HG03342 (cell line): ENCODE data around the gene TRDN.
"Not testable (repeated sequence)": the region's sequence is repeated elsewhere in the genome, so short reads cannot be mapped to it uniquely, and the experiment has no call there.

Source experiments
- ATAC-seq: cut with Tn5 transposase; IDR thresholded peaks from one replicate; pipeline ENCODE4 v1.9.1; 2021; ENCODE audit warnings: mild to moderate bottlenecking, moderate library complexity; ENCODE audit not compliant: unreplicated experiment

Gene TRDN

DNA sequence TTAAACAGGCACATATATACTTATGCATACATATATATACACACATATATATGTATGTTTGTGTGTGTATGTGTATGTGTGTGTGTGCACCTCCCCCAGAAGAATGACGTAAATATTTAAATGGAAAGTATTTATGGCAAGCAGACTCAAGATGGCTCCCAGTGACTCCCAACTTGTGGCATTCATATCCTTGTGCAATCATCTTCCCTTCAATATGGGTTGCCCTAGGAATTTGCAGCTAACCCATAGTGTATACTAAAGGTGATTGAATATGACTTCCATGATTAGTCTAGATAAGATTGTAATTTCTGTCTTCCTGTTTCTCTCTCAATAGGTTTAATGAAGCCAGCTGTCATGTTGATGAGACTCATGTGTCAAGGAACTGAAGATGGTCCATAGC lies 127.6 kb downstream of the TRDN start:
- ATAC-seq = no peak

DNA sequence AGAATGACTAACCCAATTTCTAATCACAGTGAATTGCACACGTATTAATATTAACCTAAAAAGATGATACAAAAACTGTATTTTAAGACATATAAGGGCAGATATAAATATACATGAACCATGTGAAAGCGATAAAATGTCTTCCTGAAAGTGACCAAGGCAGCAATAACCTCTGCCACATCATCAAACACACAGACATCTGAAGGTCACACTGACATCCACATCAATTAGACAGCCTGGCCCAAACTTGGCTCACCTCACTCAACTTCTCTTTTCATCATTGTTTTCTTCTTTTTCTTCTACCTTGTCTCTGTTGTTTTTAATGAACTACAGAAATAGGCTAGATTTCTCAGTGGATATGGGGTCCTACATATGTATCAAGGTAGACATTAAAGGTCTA lies 128.5 kb downstream of the TRDN start:
- no peak for ATAC-seq

DNA sequence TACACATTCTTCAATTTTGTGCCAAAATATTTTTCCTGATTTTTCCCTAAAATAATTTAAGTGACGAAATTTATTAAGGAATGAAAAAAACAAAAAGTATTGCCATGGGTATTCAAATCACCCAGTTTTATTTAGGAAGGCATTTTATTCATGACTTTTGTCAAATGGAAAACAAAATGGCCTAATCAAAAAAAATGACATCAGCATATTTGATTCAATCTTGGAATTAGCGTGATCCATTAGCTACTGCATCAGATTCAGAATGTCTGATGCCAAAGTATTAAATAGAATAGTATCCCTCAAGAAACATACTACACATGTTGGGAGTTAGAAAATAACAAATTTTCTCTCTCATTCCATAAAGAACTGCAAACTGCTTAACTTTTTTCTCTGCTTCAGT lies 129.2 kb downstream of the TRDN start:
- no peak for ATAC-seq

DNA sequence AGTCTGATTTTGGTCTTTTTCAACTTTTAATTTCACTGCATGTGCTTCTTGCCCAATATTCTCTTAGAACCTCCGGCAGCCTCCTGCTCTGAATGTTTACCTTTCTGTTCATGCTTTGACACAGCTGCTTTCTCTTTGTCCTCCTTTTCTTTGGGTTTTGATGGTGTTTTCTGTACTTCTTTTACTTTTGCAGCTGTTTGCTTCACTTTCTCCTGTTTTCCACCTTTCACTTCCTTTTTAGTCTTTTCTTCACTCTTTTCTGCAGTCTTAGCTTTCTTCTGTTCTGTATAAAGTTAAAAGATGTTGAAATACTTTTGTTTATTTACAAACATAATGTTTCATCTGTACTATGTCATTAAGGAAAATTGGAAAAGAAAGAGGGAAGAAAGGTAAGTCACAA lies 133.1 kb downstream of the TRDN start:
- no peak for ATAC-seq

DNA sequence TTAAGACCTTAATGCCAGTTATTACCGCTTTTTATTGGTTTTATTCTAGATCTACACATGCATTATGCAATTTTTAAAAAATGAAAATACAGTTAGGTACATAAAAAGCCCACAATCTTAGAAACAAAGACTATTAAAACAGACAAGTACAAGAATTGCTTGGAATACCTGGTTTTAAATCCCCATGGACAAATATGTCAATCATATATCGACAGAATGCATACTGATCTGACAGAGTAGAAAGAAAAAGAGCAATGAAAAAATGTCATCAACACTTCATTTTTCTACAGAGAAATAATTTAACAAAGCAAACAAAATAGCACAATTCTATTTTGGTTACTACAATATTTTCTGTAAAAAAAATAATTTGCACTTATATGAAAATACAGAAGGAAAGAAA lies 139.7 kb downstream of the TRDN start:
- ATAC-seq = no peak

DNA sequence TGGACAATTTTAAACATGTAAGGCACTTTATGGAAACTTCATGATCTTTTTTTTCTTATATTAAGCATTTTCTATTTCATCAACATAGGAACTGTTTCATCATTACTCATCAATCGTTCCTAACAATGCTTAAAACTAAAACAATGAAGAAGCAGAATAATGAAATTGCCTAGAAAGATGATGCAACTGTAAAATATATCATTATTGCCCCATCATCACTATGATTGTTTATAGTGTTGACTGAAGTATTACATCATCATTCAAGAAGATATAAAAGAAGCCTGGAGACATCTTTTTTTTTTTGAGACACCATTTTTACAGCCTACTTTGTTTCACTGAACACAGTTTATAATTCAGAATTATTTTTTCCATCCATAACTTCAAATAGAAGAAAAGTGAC lies 147.2 kb downstream of the TRDN start:
- ATAC-seq = no peak

DNA sequence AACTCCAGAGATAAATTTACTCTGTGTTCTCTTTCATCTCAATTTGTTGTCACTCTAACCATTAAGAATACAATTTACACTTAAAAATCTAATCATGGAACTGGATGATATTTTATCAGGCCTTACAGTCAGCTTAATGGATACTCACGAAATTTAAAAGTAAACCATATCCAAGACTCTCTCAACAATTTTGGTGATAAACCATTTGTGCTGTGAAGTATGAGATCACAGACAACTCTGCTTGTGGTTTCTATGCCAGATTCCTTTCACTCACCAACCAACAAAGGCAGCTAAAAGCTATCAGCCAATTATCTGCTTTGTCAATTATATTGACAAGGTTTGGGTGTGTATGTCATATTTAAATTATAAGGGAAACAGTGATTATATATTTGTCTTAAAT lies 155.8 kb downstream of the TRDN start:
- no peak for ATAC-seq

DNA sequence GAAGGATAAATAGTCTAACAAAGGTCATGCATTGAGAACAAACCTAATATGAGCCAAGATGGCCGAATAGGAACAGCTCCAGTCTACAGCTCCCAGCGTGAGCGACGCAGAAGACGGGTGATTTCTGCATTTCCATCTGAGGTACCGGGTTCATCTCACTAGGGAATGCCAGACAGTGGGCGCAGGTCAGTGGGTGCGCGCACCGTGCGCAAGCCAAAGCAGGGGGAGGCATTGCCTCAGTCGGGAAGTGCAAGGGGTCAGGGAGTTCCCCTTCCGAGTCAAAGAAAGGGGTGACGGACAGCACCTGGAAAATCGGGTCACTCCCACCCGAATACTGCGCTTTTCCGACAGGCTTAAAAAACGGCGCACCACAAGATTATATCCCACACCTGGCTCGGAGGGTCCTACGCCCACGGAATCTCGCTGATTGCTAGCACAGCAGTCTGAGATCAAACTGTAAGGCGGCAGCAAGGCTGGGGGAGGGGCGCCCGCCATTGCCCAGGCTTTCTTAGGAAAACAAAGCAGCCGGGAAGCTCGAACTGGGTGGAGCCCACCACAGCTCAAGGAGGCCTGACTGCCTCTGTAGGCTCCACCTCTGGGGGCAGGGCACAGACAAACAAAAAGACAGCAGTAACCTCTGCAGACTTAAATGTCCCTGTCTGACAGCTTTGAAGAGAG lies 164.6 kb downstream of the TRDN start:
- not testable (repeated sequence) for ATAC-seq

DNA sequence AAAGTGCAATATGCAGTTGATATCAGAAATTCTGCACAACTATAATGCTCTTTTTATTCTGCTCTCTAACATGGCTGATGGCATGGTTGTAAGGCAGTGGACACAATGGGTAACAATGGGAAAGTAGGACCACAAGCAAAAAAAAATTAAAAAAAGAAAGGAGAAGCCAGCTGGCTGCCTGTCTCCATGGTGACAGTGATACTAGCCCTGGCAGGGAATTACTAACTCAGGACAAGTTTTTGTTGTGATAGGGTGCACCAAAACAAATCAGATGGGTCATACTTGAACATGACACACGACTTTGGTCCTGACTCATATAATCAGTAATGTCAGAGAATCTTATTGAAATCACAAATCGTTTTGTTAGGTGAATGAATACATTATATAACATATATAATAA lies 169.4 kb downstream of the TRDN start:
- no peak for ATAC-seq

DNA sequence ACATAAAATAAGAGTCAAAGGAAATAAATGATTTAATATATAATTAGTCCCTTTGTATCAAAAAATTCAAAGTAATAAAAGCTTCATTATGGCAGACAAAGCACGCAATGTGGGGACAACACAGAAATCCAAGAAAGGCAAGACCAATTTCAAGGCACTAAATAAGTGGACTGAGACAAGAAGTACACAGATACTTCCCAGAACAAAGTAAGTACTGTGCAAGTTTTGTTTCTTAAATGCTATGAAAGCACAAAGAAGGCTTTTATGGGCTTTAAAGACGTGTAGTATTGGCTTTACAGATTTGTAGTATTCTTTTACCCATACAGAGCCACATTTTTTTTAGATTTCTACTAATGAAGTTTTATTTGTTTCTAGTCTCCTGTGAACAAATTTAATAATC lies 174.6 kb downstream of the TRDN start:
- ATAC-seq = no peak

DNA sequence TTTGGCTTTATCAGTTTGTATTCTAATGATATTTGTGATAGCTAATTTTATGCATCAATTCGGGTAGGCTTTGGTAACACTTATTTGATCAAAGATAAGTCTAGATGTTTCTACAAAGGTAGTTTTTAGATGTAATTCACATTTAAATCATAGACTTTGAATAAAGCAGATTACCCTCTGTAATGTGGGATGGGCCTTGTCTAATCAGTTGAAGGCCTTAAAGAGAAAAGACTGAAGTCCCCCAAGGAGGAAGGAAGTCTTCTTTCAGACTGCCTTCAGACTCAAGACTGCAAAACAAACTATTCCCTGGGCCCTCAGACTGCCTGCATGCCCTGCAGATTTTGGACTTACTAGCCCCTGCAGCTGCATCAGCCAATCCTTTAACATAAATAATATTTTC lies 178.5 kb downstream of the TRDN start:
- no peak for ATAC-seq

DNA sequence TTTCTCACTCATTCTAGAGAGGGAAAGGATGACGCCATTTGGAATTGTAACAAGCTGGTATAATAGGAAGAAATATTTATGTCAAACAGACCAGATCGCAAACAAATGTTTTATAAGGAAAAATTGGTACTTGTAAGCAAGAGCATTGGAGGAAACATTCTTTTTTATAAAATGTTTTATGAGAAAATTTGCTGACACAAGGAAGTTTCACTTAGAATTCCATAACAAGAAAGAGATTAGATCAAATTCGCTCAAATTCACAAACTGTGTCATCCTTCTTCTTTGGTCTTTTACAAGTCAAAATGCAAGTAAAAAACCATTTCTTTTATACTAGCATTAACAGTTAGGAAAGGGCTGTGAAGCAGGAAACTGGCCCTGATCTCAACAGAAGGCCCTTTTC lies 179.9 kb downstream of the TRDN start:
- no peak for ATAC-seq

DNA sequence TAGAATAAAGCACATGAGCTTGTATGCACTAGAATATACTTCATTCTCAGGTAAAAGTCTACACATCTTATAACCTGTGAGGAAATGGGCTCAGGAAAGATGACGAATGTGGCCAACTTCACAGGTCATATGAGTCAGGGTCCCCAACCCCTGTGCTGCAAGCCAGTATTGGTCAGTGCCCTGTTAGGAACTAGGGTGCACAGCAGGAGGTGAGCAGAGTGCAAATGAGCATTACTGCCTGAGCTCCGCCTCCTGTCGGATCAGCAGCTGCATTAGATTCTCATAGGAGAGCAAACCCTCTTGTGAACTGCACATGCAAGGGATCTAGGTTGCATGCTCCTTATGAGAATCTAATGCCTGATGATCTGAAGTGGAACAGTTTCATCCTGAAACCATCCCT lies 182.3 kb downstream of the TRDN start:
- ATAC-seq = no peak

DNA sequence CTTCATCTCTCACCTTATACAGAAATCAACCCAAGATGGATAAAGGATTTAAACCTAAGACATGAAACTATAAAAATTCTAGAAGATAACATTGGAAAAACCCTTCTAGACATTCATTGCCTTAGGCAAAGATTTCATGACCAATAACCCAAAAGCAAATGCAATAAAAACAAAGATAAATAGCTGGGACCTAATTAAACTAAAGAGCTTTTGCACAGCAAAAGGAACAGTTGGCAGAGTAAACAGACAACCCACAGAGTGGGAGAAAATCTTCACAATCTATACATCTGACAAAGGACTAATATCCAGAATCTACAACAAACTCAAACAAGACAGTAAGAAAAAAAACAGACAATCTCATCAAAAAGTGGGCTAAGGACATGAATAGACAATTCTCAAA lies 183.7 kb downstream of the TRDN start:
- not testable (repeated sequence) for ATAC-seq

DNA sequence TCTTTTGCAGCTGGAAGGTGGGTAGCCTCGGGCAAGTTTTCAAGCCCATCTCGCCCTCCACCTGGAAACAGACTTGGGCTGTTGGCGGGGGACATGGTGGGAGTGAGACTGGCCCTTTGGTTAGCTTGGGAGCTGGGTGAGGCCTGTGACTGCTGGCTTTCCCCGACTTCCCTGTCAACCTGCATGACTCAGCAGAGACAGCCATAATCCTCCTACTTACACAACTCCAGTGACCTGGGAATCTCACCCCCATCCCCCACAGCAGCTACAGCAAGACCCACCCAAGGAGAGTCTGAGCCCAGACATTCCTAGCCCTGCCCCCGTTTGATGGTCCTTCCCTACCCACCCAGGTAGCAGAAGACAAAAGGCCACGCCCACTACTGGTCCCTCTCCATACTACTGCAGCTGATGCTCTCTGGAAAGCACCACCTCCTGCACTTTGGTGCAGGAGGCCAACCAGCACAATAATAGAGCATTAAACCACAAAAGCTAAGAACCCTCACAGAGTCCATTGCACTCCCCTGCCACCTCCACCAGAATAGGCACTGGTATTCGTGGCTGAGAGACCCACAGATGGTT lies 188.4 kb downstream of the TRDN start:
- ATAC-seq = no peak

DNA sequence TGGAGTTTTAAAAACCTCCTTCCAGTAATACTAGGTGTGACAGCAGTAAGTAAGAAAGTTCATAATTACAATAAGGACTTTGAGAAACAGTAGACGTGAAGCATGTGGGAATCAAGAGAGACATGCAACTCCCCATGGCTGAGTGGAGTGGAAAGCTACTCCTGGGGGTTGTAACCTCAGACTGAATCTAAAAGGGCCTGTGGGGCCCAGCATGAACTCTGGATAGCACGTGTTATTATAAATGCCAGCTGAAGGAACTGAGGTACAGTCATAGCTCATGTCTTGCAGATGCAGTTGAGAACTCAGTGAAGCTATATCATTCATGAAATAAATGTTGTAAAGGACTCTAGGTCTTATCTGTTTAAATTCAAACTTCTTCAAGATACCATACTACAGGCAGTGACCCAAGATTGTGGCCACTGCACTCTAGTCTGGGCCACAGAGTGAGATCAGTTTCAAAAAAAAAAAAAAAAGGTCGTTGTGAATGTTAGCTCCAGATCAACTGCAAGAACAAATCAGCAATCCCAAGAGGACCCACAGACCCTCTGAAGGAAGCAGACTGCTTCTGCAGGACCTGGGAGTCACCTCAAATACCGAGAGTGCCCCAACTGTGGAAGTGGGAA lies 189.3 kb downstream of the TRDN start:
- ATAC-seq = no peak

DNA sequence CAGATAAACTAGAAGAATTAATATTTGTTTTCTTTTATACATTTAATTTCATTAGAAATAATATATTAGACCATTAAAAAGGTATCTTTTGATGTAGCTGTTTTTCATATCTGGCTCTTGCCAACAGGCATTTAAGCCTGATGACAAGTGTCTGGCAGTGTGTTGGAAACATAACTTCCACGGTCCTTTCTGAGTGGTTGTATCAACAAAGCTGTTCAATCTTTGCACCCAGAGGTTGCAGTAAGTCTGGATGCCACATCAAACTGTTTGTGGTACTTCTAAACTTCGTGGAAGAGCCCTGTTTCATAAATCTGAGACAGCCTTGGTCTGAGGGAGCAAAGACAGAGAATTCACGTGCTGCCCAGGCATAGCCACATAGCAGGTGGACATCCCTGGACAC lies 197.4 kb downstream of the TRDN start:
- no peak for ATAC-seq

DNA sequence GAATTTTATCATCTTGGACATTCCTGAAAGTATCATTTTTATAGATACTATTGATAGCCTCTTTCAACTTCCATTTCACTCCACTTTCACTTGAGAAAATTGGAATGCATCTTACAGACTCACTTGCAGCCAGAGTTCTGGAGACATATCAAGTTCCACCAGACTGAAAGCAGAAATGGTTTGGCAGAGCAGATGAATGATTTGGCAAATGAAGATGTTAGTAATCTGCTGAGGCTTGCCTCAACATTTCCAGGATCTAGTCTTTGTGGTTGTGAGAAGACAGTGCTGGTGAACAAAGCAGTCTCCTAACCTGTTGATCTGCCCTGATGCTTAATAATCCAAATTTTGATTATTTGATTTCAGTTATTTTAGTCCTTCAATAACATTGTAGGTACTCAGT lies 202.6 kb downstream of the TRDN start:
- ATAC-seq = no peak

DNA sequence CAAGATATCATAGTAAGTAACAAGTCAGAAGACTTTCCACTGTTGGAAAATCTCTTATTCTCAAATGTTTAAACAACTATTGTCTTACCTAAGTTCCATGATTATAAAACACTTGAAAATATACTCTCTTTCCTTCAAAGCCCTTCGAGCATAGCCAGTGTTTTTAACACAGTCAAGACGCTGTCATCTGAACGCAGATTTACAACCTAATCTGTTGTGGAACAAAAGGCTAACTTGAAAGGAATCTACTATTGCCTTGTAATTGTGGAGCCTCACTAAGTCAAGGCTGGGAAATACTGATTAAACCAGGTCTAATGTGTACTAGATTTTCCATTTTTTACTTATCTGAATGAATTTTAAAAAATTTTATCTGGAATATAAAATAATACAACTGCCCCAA lies 205.8 kb downstream of the TRDN start:
- ATAC-seq = no peak

DNA sequence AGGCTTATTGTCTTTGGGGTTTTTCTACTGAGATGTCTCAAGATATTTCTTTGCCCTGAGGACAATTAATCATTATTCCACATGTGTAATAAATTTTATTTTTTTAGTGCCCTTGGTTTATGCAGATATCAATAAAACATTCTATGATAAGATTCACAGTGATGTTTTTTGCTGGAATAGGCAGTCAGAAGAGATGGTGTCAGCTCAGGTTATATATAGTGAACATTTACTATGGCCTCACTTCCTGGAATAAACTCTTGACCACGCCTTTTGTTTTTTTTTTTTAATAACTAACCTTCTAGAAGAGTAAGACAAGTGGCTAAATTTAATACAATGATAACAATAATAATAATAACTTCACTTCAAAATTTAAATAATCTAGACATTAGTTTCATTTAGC lies 209.7 kb downstream of the TRDN start:
- no peak for ATAC-seq

DNA sequence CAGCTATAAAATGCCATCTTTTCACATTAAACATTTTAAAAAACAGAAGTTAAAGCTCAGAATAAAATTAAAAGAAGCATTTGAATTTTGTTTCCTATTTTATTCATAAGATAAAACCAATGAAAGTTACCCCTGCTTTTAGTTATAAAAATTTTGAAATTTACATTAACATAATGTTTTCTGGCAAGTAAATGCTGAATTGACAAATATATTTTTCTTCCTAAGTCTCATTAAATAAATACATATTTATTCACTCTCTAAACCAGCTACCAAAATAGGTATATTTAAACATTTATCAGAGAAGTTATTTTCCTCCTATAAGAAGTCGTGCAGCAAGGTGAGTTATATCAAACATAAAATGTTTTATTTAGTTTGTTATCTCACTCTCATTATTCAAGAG lies 213.6 kb downstream of the TRDN start:
- ATAC-seq = no peak

DNA sequence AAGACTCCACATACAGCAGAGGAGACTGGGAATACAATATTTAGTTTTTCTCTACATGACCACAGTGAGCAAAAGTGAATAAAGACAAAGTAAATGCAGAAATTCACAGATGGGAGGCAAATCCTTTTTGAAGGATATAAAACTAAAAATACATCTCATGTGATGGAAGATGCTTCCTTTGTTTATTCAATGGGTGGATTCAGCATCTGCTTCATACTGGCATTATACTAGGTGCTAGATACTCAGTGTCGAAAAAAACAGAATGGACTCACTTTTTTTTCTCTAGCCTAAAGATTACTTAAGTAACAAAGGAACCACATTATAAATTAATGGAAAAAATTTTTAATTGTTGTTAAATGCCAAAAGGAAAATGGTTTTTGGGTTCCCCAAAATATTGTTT lies 216.2 kb downstream of the TRDN start:
- no peak for ATAC-seq

DNA sequence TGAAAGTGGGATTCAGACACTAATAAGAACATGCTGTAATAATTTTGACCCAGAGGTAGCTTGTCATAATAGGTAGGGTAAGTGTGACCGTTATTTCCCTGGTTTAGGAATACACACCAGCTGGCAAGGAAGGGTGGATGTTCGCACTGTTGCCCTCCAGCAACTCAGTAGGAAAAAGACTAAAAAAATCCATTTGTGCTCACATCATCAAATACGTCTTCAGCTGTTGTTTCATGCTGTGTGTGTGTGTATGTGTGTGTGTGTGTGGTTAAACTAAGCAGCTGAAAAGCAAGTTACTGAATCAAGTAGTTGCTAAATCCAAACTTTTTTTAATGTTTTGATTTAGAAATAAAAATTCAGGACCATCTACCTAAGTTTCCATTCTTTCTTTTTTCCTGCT lies 218.7 kb downstream of the TRDN start:
- no peak for ATAC-seq
